ENCODE data around the gene FAF2. TPM values are rescaled to one million over a fixed set of nuclear protein-coding genes. Genes with fewer than 3 reads are reported as not detected.
A peak's percentile ranks its signal among the peaks of the same experiment; 100 is the strongest.

FAF2 gene
- total RNA-seq, 1 experiment from 2014 or later: 59.7 TPM

GRCh38 chr5:176536132-176536901 is 88.1 kb downstream of the FAF2 start:
- Histone ChIP-seq H3K9me2 (ENCODE audit: insufficient read depth) (no peaks in the 10 kb centered on the region), H3K4me3 (peak overlapping the region; percentile 99), H3K4me2 (peak overlapping the region; percentile 89), H3F3A (ENCODE audit: insufficient read depth, low read depth) (peaks cover 21% of the 10 kb centered on the region), H3K36me3 (ENCODE audit: low read depth) (0 out of 2 replicates have a peak, but pooled peaks cover under 1% of the 10 kb centered on the region), H3K27me3 (ENCODE audit: insufficient read depth, low read depth) (no peaks in the 10 kb centered on the region), H3K27ac (peak overlapping the region; percentile 79), H4K20me1 (ENCODE audit: insufficient read depth) (peaks cover 32% of the 10 kb centered on the region), H3K79me2 (ENCODE audit: low read depth) (peaks cover 49% of the 10 kb centered on the region), H2AFZ (peak overlapping the region; percentile 72), H3K9me3 (ENCODE audit: insufficient read depth, low read depth) (no peaks in the 10 kb centered on the region), H3K4me1 (replicated peaks; ENCODE audit: insufficient read depth) (peaks cover 19% of the 10 kb centered on the region)
- TF ChIP-seq CTCF (conservative IDR thresholded peaks at IDR 0.05) (no peak), EZH2 (IDR thresholded peaks at IDR 0.05; ENCODE audit: low read depth) (no peak)
- CTCF ChIA-PET: interaction anchor here (0.8 to 1.2 kb wide), 4 partner anchors 23 to 834 kb away, joined by 3 to 8 read pairs (median 7); no protein-coding TSS in a partner anchor
- peak; percentile 63 to 74 for DNase-seq
- intact Hi-C loops (cut with micrococcal nuclease; ENCODE audit: unreplicated experiment): loop anchor here (5.0 to 10.0 kb wide), 2 partner anchors 286 to 468 kb away; partner anchors contain the start of gene UIMC1
- BruUV-seq (replicated peaks): TSS peak; percentile 34
- POLR2A ChIA-PET (ENCODE audit: unreplicated experiment): interaction anchor here (0.5 to 0.6 kb wide), 3 partner anchors 38 to 147 kb away, joined by 3 to 11 read pairs (median 3); no protein-coding TSS in a partner anchor

DNA sequence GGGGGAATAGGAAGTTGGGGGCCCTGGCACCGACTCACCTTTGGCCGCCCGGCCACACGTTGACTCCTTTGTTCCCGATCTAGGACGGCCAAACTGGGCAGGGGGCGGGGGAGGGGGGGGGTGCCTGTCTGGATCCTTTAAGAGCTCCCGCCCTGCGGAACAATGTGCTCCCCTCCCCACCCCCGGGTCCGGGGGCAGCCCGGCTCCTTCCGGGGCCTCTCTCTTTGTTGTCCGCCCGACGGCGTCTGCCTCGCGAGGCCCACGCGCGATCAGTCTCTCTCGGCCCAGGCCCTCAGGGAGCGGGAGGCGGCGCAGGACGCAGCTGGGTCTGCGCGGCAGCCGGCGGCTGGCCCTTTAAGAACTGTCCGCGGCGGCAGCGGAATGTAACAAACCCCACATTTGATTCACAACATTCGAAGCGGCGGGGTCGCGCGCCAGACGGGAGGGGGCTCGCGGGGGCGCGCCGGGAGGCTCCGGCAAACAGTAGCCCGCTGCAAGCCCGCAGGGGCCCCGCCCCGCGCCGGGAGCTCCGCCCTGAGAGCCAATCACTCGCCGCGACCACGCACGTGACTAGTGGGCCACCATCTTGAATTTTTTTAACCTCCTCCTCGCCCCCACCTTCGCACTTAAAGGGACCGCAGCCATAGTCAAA is 88.8 kb downstream of the FAF2 start, which contains the start of gene RNF44:
Gene RNF44 (minus strand): TSS at position 501 of the 652 bp plus-strand sequence. CDS start 4,930 bp downstream, outside the sequence.
- Histone ChIP-seq H3F3A (ENCODE audit: insufficient read depth, low read depth) (peaks cover 27% of the 10 kb centered on the region), H2AFZ (peak within 1 kb of the TSS; percentile 99), H3K4me1 (replicated peaks; ENCODE audit: insufficient read depth) (peaks cover 26% of the 10 kb centered on the region), H3K4me2 (peak within 1 kb of the TSS; percentile 91), H3K27me3 (ENCODE audit: insufficient read depth, low read depth) (no peaks in the 10 kb centered on the region), H3K9me3 (ENCODE audit: insufficient read depth, low read depth) (no peaks in the 10 kb centered on the region), H3K36me3 (ENCODE audit: low read depth) (no peaks in the 10 kb centered on the region), H3K4me3 (peak within 1 kb of the TSS; percentile 99), H4K20me1 (ENCODE audit: insufficient read depth) (peaks cover 32% of the 10 kb centered on the region), H3K9me2 (ENCODE audit: insufficient read depth) (no peaks in the 10 kb centered on the region), H3K79me2 (ENCODE audit: low read depth) (peaks cover 45% of the 10 kb centered on the region), H3K27ac (peak within 1 kb of the TSS; percentile 79)
- no peak for TF ChIP-seq CTCF (conservative IDR thresholded peaks at IDR 0.05)
- TF ChIP-seq EZH2 (IDR thresholded peaks at IDR 0.05; ENCODE audit: low read depth): no peak
- no TSS peak for BruUV-seq (replicated peaks)
- peak; percentile 89 to 99 for DNase-seq
- ChIA-PET POLR2A (ENCODE audit: unreplicated experiment) (interaction anchor here (0.6 to 1.1 kb wide), 7 partner anchors 12 to 993 kb away, joined by 3 to 16 read pairs (median 4); partner anchors contain the start of gene CDHR2), CTCF (interaction anchor here (0.5 to 1.2 kb wide), 7 partner anchors 22 to 833 kb away, joined by 3 to 8 read pairs (median 3); no protein-coding TSS in a partner anchor)
- intact Hi-C loops (cut with micrococcal nuclease; ENCODE audit: unreplicated experiment): loop anchor here (1.0 to 10.0 kb wide), 6 partner anchors 90 to 468 kb away; partner anchors contain the start of genes CLTB, HIGD2A, NOP16 and TSPAN17
